ENCODE data around the gene TMEM169.

The TMEM169 gene

DNA sequence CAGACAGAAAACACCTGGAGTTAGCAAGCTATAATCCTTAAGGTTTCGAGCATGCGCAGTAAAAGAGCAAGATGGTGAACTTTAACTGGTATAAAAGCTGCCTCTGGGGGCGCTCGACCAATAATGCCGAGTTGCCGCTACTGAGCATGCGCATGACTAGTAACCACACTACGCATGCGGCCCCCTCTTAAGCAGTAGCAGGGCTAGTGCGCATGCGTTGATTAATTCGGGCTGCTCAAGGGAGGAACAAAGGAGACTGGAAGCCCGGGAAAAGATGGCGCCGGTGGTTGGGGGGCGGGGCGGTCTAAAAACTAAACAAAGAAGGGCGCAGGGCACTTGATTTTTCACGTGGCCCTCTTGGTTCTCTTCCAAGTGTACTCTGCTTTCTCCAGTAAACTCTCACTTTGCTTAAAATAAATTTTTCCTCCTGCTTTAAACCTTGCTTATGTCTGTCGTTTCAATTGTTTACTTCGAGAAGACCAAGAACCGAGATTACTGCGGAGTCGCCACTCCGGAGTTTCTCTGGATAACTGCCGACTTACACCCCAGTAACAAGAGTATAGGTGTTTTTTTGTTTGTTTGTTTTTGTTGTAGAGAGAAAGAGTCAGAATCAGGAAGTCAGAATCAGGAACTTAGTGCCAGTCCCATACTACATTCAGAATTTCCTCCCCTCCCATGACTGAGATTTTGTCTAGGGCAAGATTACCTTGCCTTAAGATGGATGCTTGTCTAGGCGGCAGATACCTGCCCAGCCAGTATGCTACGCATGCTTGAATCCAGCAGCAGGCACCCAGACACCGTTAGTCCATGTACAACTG, 33.2 kb downstream of the TMEM169 start:
- peaks cover 55% of the 10 kb centered on the region for H3K79me2 ChIP-seq (ENCODE audit: insufficient read depth, low read length)
- no peak overlapping the region for H2AFZ ChIP-seq (ENCODE audit: low read length)
- H3K27ac ChIP-seq (ENCODE audit: low read depth, low read length, poor library complexity, severe bottlenecking): peak overlapping the region; percentile 46
- H3K4me3 ChIP-seq (ENCODE audit: low read depth, low read length, poor library complexity, severe bottlenecking): peak overlapping the region; percentile 59
- peaks cover 94% of the 10 kb centered on the region for H3K36me3 ChIP-seq (ENCODE audit: insufficient read depth, low read length)
- H3K9me2 ChIP-seq (ENCODE audit: low read depth, low read length): no peaks in the 10 kb centered on the region
- TF ChIP-seq, protein P1, sequence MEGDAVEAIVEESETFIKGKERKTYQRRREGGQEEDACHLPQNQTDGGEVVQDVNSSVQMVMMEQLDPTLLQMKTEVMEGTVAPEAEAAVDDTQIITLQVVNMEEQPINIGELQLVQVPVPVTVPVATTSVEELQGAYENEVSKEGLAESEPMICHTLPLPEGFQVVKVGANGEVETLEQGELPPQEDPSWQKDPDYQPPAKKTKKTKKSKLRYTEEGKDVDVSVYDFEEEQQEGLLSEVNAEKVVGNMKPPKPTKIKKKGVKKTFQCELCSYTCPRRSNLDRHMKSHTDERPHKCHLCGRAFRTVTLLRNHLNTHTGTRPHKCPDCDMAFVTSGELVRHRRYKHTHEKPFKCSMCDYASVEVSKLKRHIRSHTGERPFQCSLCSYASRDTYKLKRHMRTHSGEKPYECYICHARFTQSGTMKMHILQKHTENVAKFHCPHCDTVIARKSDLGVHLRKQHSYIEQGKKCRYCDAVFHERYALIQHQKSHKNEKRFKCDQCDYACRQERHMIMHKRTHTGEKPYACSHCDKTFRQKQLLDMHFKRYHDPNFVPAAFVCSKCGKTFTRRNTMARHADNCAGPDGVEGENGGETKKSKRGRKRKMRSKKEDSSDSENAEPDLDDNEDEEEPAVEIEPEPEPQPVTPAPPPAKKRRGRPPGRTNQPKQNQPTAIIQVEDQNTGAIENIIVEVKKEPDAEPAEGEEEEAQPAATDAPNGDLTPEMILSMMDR (IDR thresholded peaks at IDR 0.05; ENCODE audit: low read length): peak; percentile 85
- no peak for TF ChIP-seq EZH2 (IDR thresholded peaks at IDR 0.05; ENCODE audit: borderline replicate concordance, low read length)
- H3K9me3 ChIP-seq (ENCODE audit: low read length): no peaks in the 10 kb centered on the region
- 0 out of 2 replicates have a peak, but pooled peaks cover 7% of the 10 kb centered on the region for H3F3A ChIP-seq (ENCODE audit: insufficient read depth, low read length)
- peaks cover 46% of the 10 kb centered on the region for H3K4me1 ChIP-seq (ENCODE audit: insufficient read depth, low read length, severe bottlenecking)
- peak overlapping the region; percentile 62 for H3K9ac ChIP-seq (ENCODE audit: low read length)
- no peaks in the 10 kb centered on the region for H4K20me1 ChIP-seq (ENCODE audit: insufficient read depth, low read length)
- H3K27me3 ChIP-seq (ENCODE audit: insufficient read depth, low read length): no peaks in the 10 kb centered on the region
- H3K4me2 ChIP-seq (ENCODE audit: low read length): peak overlapping the region; percentile 70

DNA sequence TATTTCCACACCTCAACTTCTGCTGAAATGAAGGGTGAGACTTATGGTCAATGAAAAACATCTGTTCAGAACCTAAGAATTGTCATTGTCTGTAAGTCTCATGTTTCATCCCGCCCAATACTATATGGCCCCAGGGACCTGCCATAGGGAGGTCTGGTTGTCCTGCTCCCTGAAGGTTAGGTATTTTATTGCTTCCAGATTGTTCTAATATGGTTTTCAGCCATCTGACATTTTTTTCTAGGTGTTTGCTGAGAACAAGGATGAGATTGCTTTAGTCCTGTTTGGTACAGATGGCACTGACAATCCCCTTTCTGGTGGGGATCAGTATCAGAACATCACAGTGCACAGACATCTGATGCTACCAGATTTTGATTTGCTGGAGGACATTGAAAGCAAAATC, 34.7 kb downstream of the TMEM169 start:
- no peaks in the 10 kb centered on the region for H3K9me2 ChIP-seq (ENCODE audit: low read depth, low read length)
- H3K27me3 ChIP-seq (ENCODE audit: insufficient read depth, low read length): no peaks in the 10 kb centered on the region
- no peaks in the 10 kb centered on the region for H3K9me3 ChIP-seq (ENCODE audit: low read length)
- H2AFZ ChIP-seq (ENCODE audit: low read length): no peak overlapping the region
- 0 out of 2 replicates have a peak, but pooled peaks cover 7% of the 10 kb centered on the region for H3F3A ChIP-seq (ENCODE audit: insufficient read depth, low read length)
- peaks cover 97% of the 10 kb centered on the region for H3K36me3 ChIP-seq (ENCODE audit: insufficient read depth, low read length)
- peaks cover 40% of the 10 kb centered on the region for H3K79me2 ChIP-seq (ENCODE audit: insufficient read depth, low read length)
- no peak overlapping the region for H3K9ac ChIP-seq (ENCODE audit: low read length)
- no peak overlapping the region for H3K4me2 ChIP-seq (ENCODE audit: low read length)
- no peak for TF ChIP-seq EZH2 (IDR thresholded peaks at IDR 0.05; ENCODE audit: borderline replicate concordance, low read length)
- TF ChIP-seq, protein P1 (IDR thresholded peaks at IDR 0.05; ENCODE audit: low read length): no peak
- H3K4me3 ChIP-seq (ENCODE audit: low read depth, low read length, poor library complexity, severe bottlenecking): no peak overlapping the region
- peaks cover 33% of the 10 kb centered on the region for H3K4me1 ChIP-seq (ENCODE audit: insufficient read depth, low read length, severe bottlenecking)
- no peaks in the 10 kb centered on the region for H4K20me1 ChIP-seq (ENCODE audit: insufficient read depth, low read length)
- no peak overlapping the region for H3K27ac ChIP-seq (ENCODE audit: low read depth, low read length, poor library complexity, severe bottlenecking)

DNA sequence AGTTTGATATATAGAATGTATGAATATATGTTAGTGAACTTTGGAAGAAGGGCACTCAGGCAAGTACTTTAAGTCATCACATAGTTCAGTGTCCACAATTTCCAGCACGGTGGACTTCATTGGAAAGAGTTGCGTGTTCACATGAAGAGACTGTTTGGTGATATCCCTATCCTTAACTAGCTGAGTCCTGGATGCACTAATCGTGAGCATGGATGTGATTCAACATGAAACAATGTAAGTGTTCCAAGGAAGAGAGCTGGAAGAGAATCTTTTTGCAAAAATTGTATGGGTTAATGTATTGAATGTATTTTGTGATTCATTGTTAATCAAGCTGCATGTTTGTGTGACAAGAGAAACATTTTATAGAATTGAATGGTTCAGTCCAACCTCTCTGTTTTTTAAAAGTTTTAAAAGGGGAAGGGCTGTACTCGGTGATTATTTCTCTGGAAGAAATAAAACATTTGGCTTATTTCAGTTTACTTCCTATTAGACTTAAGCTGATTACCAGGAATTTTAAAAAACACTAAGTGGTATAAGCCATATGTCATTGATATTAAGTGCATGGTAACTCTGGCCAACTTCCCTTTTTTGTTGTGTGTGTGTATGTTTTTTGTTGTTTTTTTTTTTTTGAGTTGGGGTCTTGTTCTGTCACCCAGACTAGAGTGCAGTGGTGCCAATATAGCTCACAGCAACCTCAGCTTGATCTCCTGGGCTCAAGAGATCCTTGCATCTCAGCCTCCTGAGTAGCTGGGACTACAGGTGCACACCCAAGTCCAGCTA, 36.0 kb downstream of the TMEM169 start:
- Histone ChIP-seq H3K9me2 (ENCODE audit: low read depth, low read length) (no peaks in the 10 kb centered on the region), H3F3A (ENCODE audit: insufficient read depth, low read length) (0 out of 2 replicates have a peak, but pooled peaks cover 7% of the 10 kb centered on the region), H4K20me1 (ENCODE audit: insufficient read depth, low read length) (0 out of 2 replicates have a peak, but pooled peaks cover 3% of the 10 kb centered on the region), H3K4me3 (ENCODE audit: low read depth, low read length, poor library complexity, severe bottlenecking) (no peak overlapping the region), H3K79me2 (ENCODE audit: insufficient read depth, low read length) (peaks cover 35% of the 10 kb centered on the region), H3K9ac (ENCODE audit: low read length) (no peak overlapping the region), H3K4me2 (ENCODE audit: low read length) (no peak overlapping the region), H2AFZ (ENCODE audit: low read length) (no peak overlapping the region), H3K9me3 (ENCODE audit: low read length) (no peaks in the 10 kb centered on the region), H3K27me3 (ENCODE audit: insufficient read depth, low read length) (no peaks in the 10 kb centered on the region), H3K4me1 (ENCODE audit: insufficient read depth, low read length, severe bottlenecking) (peaks cover 20% of the 10 kb centered on the region), H3K27ac (ENCODE audit: low read depth, low read length, poor library complexity, severe bottlenecking) (no peak overlapping the region), H3K36me3 (ENCODE audit: insufficient read depth, low read length) (peaks cover 97% of the 10 kb centered on the region)
- TF ChIP-seq EZH2 (IDR thresholded peaks at IDR 0.05; ENCODE audit: borderline replicate concordance, low read length): no peak
- TF ChIP-seq, protein P1 (IDR thresholded peaks at IDR 0.05; ENCODE audit: low read length): no peak
